ENCODE measurements around the gene MXD1.
A peak's percentile ranks its signal among the peaks of the same experiment; 100 is the strongest.
"Not testable (repeated sequence)": the region's sequence is repeated elsewhere in the genome, so short reads cannot be mapped to it uniquely, and the experiment has no call there.

The MXD1 gene

DNA sequence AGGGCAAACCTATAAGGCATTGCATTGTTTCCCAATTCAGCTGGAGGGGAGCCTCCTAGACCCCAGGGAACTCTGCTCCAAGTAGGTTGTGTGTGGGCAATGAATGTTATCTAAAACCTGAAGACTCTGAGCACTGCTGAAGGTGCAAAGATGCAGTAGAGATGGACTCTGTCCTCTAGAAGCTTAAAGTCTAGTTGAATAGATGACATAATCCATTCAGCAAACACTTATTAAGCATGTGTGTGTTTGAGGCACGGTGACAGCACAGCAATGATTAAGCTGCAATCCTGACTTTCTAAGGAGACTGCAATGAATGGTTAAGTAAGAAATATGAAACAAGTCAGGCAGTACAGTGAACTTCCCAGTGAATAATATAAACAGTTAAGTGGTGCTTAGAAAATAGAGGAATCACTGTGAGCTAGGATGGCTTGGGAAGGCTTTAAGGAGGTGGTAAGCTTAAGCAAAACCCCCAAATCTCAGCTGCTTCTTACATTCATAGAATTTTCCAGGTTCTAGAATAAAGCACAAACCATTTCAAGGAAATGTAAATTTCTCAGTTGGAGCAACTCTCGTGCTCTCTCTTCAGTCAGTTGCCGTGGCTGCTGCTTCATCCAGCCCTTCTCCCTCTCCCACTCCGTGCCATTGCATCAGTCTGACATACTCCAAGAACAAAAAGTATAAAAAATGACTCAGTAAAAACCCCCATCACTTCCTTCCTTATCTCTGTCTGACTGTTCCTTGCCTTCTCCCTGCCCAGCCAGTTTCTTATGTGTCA lies 19.1 kb downstream of the MXD1 start:
- peak; percentile 52 for DNase-seq

- DNase-seq, result no peak
Measured at GRCh38 chr2:69934614-69934908, 19.7 kb downstream of the MXD1 start.

DNA sequence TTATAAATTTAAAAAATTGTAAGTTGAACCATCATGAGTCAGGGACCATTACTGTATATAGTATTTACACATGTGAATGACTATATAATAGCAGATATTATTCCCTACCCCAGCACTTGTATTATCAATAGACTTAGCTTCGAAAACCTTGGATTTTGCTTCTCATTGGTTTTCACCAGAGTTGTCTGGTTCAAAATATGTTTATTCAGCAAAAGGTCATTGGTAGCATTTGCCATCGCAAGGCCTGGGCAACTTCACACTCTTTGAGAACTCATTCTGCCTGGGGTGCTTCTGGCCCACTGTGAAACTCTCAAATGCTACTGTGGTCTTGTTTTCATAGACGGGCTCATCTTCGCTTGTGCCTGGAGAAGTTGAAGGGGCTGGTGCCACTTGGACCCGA lies 20.1 kb downstream of the MXD1 start:
- DNase-seq, result no peak

GRCh38 chr2:69936906-69937305 lies 22.0 kb downstream of the MXD1 start:
- DNase-seq, result no peak

- DNase-seq, result no peak
Measured at GRCh38 chr2:69937968-69938367, 23.1 kb downstream of the MXD1 start.

DNA sequence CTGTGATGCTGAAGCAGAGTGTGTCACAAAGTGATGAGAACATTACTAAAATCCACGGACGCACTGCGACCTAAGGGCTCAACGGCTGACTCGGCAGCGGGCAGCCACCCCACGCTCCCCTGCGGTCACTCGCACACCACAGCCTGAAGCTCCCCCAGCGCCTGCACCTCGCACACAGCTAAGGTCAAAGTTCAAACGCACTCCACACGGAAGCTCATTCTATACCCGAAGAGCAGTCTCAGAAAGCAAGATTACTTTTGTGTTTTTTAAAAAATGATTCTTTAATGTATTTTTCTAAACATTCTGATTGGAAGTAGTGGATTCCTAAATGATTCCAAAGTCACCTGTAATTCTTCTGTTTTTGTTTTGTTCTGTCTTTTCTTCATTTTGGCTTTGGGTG lies 24.8 kb downstream of the MXD1 start:
- no peak for DNase-seq

- no peak for DNase-seq
Measured at GRCh38 chr2:69940691-69941090, 25.8 kb downstream of the MXD1 start.

- DNase-seq, result no peak
Measured at GRCh38 chr2:69943000-69943842, 28.3 kb downstream of the MXD1 start.

- no peak for DNase-seq
Measured at GRCh38 chr2:69943843-69944525, 29.1 kb downstream of the MXD1 start.

GRCh38 chr2:69944756-69945155 lies 29.8 kb downstream of the MXD1 start:
- DNase-seq, result no peak

- no peak for DNase-seq
Measured at GRCh38 chr2:69945441-69945840, 30.5 kb downstream of the MXD1 start.

- DNase-seq, result no peak
Measured at GRCh38 chr2:69945941-69946340, 31.0 kb downstream of the MXD1 start.

GRCh38 chr2:69946351-69947324 lies 31.7 kb downstream of the MXD1 start:
- peak; percentile 52 for DNase-seq

DNA sequence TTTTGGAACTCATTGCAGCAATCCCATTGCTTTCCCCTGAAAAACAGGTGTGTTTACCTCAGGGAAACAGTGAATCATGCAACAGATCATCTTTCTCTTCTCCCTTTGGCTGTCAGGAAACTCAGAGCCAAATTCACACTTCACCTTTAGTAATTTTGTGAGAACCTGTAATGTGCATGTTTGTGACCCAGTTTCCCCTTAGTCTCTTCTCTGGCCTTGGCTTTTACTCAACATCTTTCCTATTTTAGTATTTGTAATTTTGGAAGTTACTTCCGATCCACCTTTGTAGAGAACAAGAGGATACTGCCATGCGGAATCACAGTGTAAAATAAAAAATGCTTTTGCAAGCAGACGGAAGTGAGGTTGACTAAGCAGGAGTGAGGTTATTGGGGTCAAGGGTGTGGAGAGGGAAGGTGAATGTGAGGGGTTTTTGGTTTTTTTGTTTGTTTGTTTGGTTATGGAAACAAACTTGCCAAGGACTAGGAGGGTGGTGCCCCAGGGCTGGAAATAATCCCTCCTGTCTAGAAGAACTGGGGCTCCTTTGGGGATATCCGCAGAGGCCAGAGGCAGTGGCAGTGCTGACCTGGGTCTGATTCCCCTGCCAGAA lies 32.5 kb downstream of the MXD1 start:
- DNase-seq, result no peak

GRCh38 chr2:69948032-69948962 lies 33.4 kb downstream of the MXD1 start:
- no peak for DNase-seq

DNA sequence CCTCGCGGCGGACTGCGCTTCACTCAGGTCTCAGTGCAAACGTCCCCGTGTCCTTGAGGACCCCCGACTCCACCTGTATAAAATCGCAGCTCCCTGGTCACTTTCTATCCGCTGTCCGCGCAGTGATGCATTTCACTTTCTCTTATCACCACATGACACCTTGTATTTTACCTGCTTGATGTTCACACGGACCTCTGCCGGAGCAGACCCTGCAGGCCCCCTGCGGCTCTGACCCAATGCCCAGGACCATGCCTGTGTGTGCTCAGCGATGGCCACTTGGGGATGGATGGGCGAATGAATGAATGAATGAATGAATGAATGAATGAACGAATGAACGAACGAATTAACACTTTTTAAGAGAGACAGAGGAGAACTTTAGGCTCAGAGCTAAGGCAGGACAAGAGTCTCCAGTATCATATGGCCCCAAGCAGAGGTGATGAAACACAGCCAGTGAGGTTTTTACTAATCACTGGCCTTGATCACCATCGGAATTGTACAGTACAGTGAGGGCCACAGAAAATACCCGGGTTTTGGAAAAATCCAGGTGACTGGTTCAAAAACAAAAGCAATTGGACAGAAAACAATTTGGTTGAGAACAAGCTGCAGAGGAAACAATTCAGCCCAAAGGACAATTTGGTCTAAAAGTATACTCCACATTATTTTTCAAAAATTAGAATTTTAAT lies 34.2 kb downstream of the MXD1 start:
- DNase-seq, result no peak

GRCh38 chr2:69950241-69950640 lies 35.3 kb downstream of the MXD1 start:
- no peak for DNase-seq

DNA sequence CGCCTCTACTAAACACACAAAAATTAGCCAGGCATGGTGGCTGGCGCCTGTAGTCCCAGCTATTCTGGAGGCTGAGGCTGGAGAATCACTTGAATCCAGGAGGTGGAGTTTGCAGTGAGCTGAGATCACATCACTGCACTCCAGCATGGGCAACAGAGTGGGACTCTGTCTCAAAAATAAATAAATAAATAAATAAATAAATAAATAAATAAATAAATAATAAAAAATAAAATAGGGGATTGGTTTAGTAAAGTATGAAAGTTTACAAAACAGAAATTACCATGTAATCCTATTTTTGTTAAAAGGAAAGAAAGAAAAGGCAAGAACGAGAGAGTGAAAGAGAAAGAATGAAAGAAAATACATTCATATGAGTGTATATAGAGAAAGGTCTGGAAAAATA lies 35.8 kb downstream of the MXD1 start:
- not testable (repeated sequence) for DNase-seq

- no peak for DNase-seq
Measured at GRCh38 chr2:69952336-69953115, 37.6 kb downstream of the MXD1 start.

GRCh38 chr2:69954084-69954483 lies 39.2 kb downstream of the MXD1 start:
- no peak for DNase-seq
